Neuronal stem cell (in vitro differentiated cells): ENCODE data around the gene POMT2.

Experiments used
- DNase-seq: peaks from one replicate; pipeline ENCODE4 v3.0.0-alpha.2; 2013; ENCODE audit warnings: low spot score
- H2AFZ ChIP-seq: one replicate; pipeline ENCODE4 v1.6.1; 2013; ENCODE audit warnings: mild to moderate bottlenecking, low read length, inconsistent platforms
- H2AK5ac ChIP-seq: 2 replicates; pipeline ENCODE4 v1.6.1; 2013; ENCODE audit warnings: low read depth, mild to moderate bottlenecking, inconsistent platforms, low read length, moderate library complexity, mixed read lengths
- H2BK120ac ChIP-seq: 2 replicates; pipeline ENCODE4 v1.6.1; 2013; ENCODE audit warnings: low read depth, mild to moderate bottlenecking, inconsistent platforms, low read length, moderate library complexity, mixed read lengths
- H2BK12ac ChIP-seq: one replicate; pipeline ENCODE4 v1.6.1; 2013; ENCODE audit warnings: low read length, inconsistent platforms
- H2BK15ac ChIP-seq: 2 replicates; pipeline ENCODE4 v1.6.1; 2013; ENCODE audit warnings: mild to moderate bottlenecking, low read length, inconsistent platforms, mixed read lengths
- H2BK5ac ChIP-seq: one replicate; pipeline ENCODE4 v1.6.1; 2013; ENCODE audit warnings: inconsistent platforms, mild to moderate bottlenecking, low read length, moderate library complexity
- H3K14ac ChIP-seq: one replicate; pipeline ENCODE4 v1.6.1; 2013; ENCODE audit warnings: low read length, inconsistent platforms
- H3K18ac ChIP-seq: 2 replicates; pipeline ENCODE4 v1.6.1; 2013; ENCODE audit warnings: low read length, inconsistent platforms
- H3K23ac ChIP-seq: 2 replicates; pipeline ENCODE4 v1.6.1; 2013; ENCODE audit warnings: low read depth, mild to moderate bottlenecking, mixed read lengths, low read length, inconsistent platforms; ENCODE audit not compliant: poor library complexity
- H3K27ac ChIP-seq: replicated peaks from 3 replicates; pipeline ENCODE4 v1.5.1; 2013; ENCODE audit warnings: low read length, inconsistent platforms
- H3K27me3 ChIP-seq, 3 experiments: 2 replicates each; pipeline ENCODE4 v1.6.1; 2013; ENCODE audit warnings: low read length in 3 of 3, mild to moderate bottlenecking in 2 of 3, inconsistent platforms in 1 of 3, low read depth in 1 of 3, mixed read lengths in 1 of 3, moderate library complexity in 1 of 3; ENCODE audit not compliant: control insufficient read depth in 3 of 3, insufficient read depth in 3 of 3
- H3K36me3 ChIP-seq, 2 donors: replicated peaks in 1 of 2; 2 replicates each; pipeline ENCODE4 v1.6.1; 2013; ENCODE audit warnings: low read length in 2 of 2; ENCODE audit not compliant: control insufficient read depth in 2 of 2, insufficient read depth in 2 of 2
- H3K4ac ChIP-seq: 2 replicates; pipeline ENCODE4 v1.6.1; 2013; ENCODE audit warnings: inconsistent platforms, mild to moderate bottlenecking, low read length, moderate library complexity
- H3K4me1 ChIP-seq, 2 donors: 1 replicate in 1 of 2; 2 replicates in 1 of 2; pipeline ENCODE4 v1.6.1; 2013; ENCODE audit warnings: low read length in 2 of 2, low read depth in 1 of 2; ENCODE audit not compliant: control insufficient read depth in 2 of 2, insufficient read depth in 1 of 2
- H3K4me2 ChIP-seq: one replicate; pipeline ENCODE4 v1.6.1; 2013; ENCODE audit warnings: mild to moderate bottlenecking, low read length, inconsistent platforms; ENCODE audit not compliant: insufficient read depth, poor library complexity, severe bottlenecking
- H3K4me3 ChIP-seq, 2 donors: 2 replicates each; pipeline ENCODE4 v1.5.1; 2013; ENCODE audit warnings: low read length in 2 of 2, mild to moderate bottlenecking in 2 of 2, inconsistent platforms in 1 of 2, moderate library complexity in 1 of 2
- H3K79me1 ChIP-seq: one replicate; pipeline ENCODE4 v1.6.1; 2013; ENCODE audit warnings: low read depth, mild to moderate bottlenecking, inconsistent platforms, low read length, moderate library complexity
- H3K9ac ChIP-seq: one replicate; pipeline ENCODE4 v1.6.1; 2013; ENCODE audit warnings: mild to moderate bottlenecking, low read depth, low read length, inconsistent platforms; ENCODE audit not compliant: poor library complexity
- H3K9me3 ChIP-seq, 2 donors: replicated peaks in 1 of 2; 2 replicates each; pipeline versions ENCODE3 to v1.6.1; 2013; ENCODE audit warnings: low read length in 2 of 2, mild to moderate bottlenecking in 2 of 2, inconsistent platforms in 1 of 2, low read depth in 1 of 2, mixed read lengths in 1 of 2, moderate library complexity in 1 of 2; ENCODE audit not compliant: control insufficient read depth in 2 of 2, insufficient read depth in 1 of 2
- H4K8ac ChIP-seq: one replicate; pipeline ENCODE4 v1.6.1; 2013; ENCODE audit warnings: low read depth, mild to moderate bottlenecking, inconsistent platforms, low read length, moderate library complexity
- H4K91ac ChIP-seq: one replicate; pipeline ENCODE4 v1.6.1; 2013; ENCODE audit warnings: low read length, low read depth, mild to moderate bottlenecking, inconsistent platforms; ENCODE audit not compliant: poor library complexity
- WGBS, 2 donors: extraction: QIAGEN DNeasy Blood & Tissue Kit; methylation state at CpG; one replicate each; pipeline ENCODE4 v1.1.7; 2013; ENCODE audit warnings: missing lambda C conversion rate in 2 of 2, mixed read lengths in 1 of 2; ENCODE audit not compliant: insufficient read length in 2 of 2, insufficient replicate concordance in 1 of 2; ENCODE audit errors: extremely low coverage in 2 of 2; 5-methylcytosine and 5-hydroxymethylcytosine counted together

POMT2 gene

GRCh38 chr14:77251870-77252269 is 68.8 kb downstream of the POMT2 start:
- Histone ChIP-seq H3K4ac (no peak overlapping the region), H4K8ac (no peak overlapping the region), H3K4me3 (no peak overlapping the region), H2AK5ac (no peak overlapping the region), H3K14ac (no peak overlapping the region), H4K91ac (no peak overlapping the region), H3K79me1 (no peaks in the 10 kb centered on the region), H2BK5ac (no peak overlapping the region), H3K23ac (no peak overlapping the region), H3K27ac (no peak overlapping the region), H2AFZ (no peak overlapping the region), H3K4me1 (no peaks in the 10 kb centered on the region), H2BK15ac (no peak overlapping the region), H2BK12ac (no peak overlapping the region), H3K36me3 (no peaks in the 10 kb centered on the region), H3K18ac (no peak overlapping the region), H3K9ac (no peak overlapping the region), H2BK120ac (no peak overlapping the region), H3K27me3 (peaks cover 0 to 15% (median 0%) of the 10 kb centered on the region in 3 experiments), H3K4me2 (no peak overlapping the region), H3K9me3 (no peaks in the 10 kb centered on the region)
- no peak for DNase-seq
- WGBS, 2 donors, result no CpG with 5 or more reads among the region's 11 CpGs

GRCh38 chr14:77250927-77251326 is 69.8 kb downstream of the POMT2 start:
- H3K27me3 ChIP-seq, result peaks cover 0 to 12% (median 0%) of the 10 kb centered on the region in 3 experiments
- H2AFZ ChIP-seq, result no peak overlapping the region
- no peak overlapping the region for H4K91ac ChIP-seq
- H2BK12ac ChIP-seq, result no peak overlapping the region
- H2BK5ac ChIP-seq, result no peak overlapping the region
- no peaks in the 10 kb centered on the region for H3K79me1 ChIP-seq
- H3K23ac ChIP-seq, result no peak overlapping the region
- no peak overlapping the region for H2AK5ac ChIP-seq
- H3K36me3 ChIP-seq, result no peaks in the 10 kb centered on the region
- no peak overlapping the region for H3K18ac ChIP-seq
- H3K4me1 ChIP-seq, result no peaks in the 10 kb centered on the region
- H3K4me2 ChIP-seq, result no peak overlapping the region
- H3K27ac ChIP-seq, result no peak overlapping the region
- no peak overlapping the region for H3K9ac ChIP-seq
- no CpG with 5 or more reads among the region's 6 CpGs for WGBS, 2 donors
- no peak overlapping the region for H2BK15ac ChIP-seq
- no peak overlapping the region for H4K8ac ChIP-seq
- H3K4me3 ChIP-seq, result no peak overlapping the region
- no peak overlapping the region for H3K14ac ChIP-seq
- DNase-seq, result no peak
- H3K4ac ChIP-seq, result no peak overlapping the region
- no peaks in the 10 kb centered on the region for H3K9me3 ChIP-seq
- no peak overlapping the region for H2BK120ac ChIP-seq

DNA sequence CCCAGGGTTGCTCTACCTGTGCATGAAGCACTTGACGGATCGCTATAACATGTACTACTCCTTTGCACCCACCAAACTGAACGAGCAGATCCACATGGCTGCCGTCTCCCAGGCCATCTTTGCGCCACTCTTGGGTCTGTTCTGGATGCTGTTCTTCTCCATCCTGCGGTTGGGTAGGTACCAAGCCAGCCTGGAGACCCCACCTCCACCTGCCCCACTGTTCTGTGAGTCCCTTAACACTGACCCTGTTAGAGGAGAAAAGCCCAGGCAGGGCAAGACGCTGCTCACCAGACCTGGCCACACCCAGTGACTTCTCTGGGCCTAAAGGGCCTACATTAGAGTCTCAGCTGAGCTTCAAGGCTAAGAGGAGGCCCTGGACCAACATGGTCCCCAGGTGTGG is 71.4 kb downstream of the POMT2 start:
- no peak overlapping the region for H2BK5ac ChIP-seq
- no peak overlapping the region for H3K9ac ChIP-seq
- H3K79me1 ChIP-seq, result no peaks in the 10 kb centered on the region
- no peak overlapping the region for H4K8ac ChIP-seq
- H3K23ac ChIP-seq, result no peak overlapping the region
- WGBS, 2 donors, result no CpG with 5 or more reads among the region's 7 CpGs
- H3K18ac ChIP-seq, result no peak overlapping the region
- H3K36me3 ChIP-seq, result no peaks in the 10 kb centered on the region
- no peak overlapping the region for H2BK15ac ChIP-seq
- no peak overlapping the region for H2BK120ac ChIP-seq
- no peak for DNase-seq
- no peak overlapping the region for H3K4ac ChIP-seq
- H3K9me3 ChIP-seq, result no peaks in the 10 kb centered on the region
- no peak overlapping the region for H3K14ac ChIP-seq
- H2AK5ac ChIP-seq, result no peak overlapping the region
- H4K91ac ChIP-seq, result no peak overlapping the region
- H3K4me2 ChIP-seq, result no peak overlapping the region
- H3K4me3 ChIP-seq, result no peak overlapping the region
- no peak overlapping the region for H2AFZ ChIP-seq
- peaks cover 0 to 10% (median 0%) of the 10 kb centered on the region in 3 experiments for H3K27me3 ChIP-seq
- H3K4me1 ChIP-seq, result no peaks in the 10 kb centered on the region
- H3K27ac ChIP-seq, result no peak overlapping the region
- H2BK12ac ChIP-seq, result no peak overlapping the region

DNA sequence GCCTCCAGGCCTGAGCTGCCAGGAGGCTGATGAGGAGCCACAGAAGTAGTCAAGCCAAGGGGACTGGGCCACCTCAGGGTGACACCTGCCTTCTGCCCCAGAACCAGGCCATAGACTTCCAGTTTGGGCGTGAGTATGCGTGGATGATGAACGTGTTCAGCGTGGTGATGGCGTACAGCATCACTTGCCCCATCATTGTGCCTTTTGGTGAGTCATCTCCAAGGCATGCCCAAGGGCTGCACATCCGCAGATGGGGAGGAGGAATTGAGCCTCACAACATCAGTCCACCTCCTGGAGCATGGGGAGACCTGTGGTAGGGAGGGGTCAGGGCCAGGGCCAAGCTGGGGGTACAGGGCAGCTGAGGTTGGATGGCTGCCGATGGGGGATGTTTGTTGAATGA is 72.0 kb downstream of the POMT2 start:
- H3K9me3 ChIP-seq, result peaks cover 0 to under 1% of the 10 kb centered on the region in 2 donors
- no peak overlapping the region for H3K27ac ChIP-seq

More for the DNA sequence above, 72.0 kb downstream of the POMT2 start:
- Histone ChIP-seq H4K91ac (no peak overlapping the region), H3K9ac (no peak overlapping the region), H3K18ac (peak overlapping the region; percentile 21), H3K23ac (no peak overlapping the region), H2BK120ac (no peak overlapping the region), H3K79me1 (peaks cover 2% of the 10 kb centered on the region), H2AK5ac (no peak overlapping the region), H3K4me3 (peak overlapping the region in 1 of 2 donors; percentile 62), H3K4me1 (peaks cover 0 to under 1% of the 10 kb centered on the region in 2 donors), H2BK12ac (no peak overlapping the region), H3K36me3 (peaks cover 0 to under 1% of the 10 kb centered on the region in 2 donors), H3K27me3 (peaks cover 0 to 11% (median 0%) of the 10 kb centered on the region in 3 experiments), H3K4me2 (no peak overlapping the region), H3K4ac (no peak overlapping the region), H2BK5ac (no peak overlapping the region), H4K8ac (no peak overlapping the region), H2AFZ (no peak overlapping the region), H2BK15ac (no peak overlapping the region), H3K14ac (no peak overlapping the region)
- WGBS, 2 donors, result no CpG with 5 or more reads among the region's 7 CpGs
- DNase-seq, result no peak
